GM19351 (cell line): ENCODE results near the gene TIAM2.

Experiments used
- ATAC-seq: cut with Tn5 transposase; IDR thresholded peaks from one replicate; pipeline ENCODE4 v1.9.1; 2021; ENCODE audit warnings: mild to moderate bottlenecking, moderate library complexity; ENCODE audit not compliant: unreplicated experiment

TIAM2 gene

GRCh38 chr6:155272353-155273232 lies 277.5 kb downstream of the TIAM2 start:
- no peak for ATAC-seq

- ATAC-seq: no peak
These were observed 278.3 kb downstream of the TIAM2 start for GRCh38 chr6:155273431-155273830.

GRCh38 chr6:155274106-155274505 lies 279.0 kb downstream of the TIAM2 start:
- no peak for ATAC-seq

- ATAC-seq: no peak
These were observed 279.4 kb downstream of the TIAM2 start for GRCh38 chr6:155274533-155274932.

GRCh38 chr6:155275808-155276480 lies 280.8 kb downstream of the TIAM2 start:
- ATAC-seq: no peak

GRCh38 chr6:155276638-155277037 lies 281.5 kb downstream of the TIAM2 start:
- ATAC-seq: no peak

- ATAC-seq: no peak
These were observed 283.4 kb downstream of the TIAM2 start for GRCh38 chr6:155278319-155279049.

GRCh38 chr6:155284775-155285174 lies 289.7 kb downstream of the TIAM2 start:
- ATAC-seq: no peak

GRCh38 chr6:155287762-155288161 lies 292.6 kb downstream of the TIAM2 start:
- no peak for ATAC-seq

- no peak for ATAC-seq
These were observed 295.4 kb downstream of the TIAM2 start for GRCh38 chr6:155290491-155290890.

- ATAC-seq: no peak
These were observed 296.2 kb downstream of the TIAM2 start for GRCh38 chr6:155291291-155291690.

- ATAC-seq: no peak
These were observed 297.6 kb downstream of the TIAM2 start for GRCh38 chr6:155292711-155293110.

- ATAC-seq: no peak
These were observed 302.6 kb downstream of the TIAM2 start for GRCh38 chr6:155297669-155298068.

GRCh38 chr6:155301867-155302266 lies 306.8 kb downstream of the TIAM2 start:
- no peak for ATAC-seq

GRCh38 chr6:155303361-155303870 lies 308.3 kb downstream of the TIAM2 start:
- ATAC-seq: no peak

GRCh38 chr6:155306958-155307357 lies 311.8 kb downstream of the TIAM2 start:
- ATAC-seq: no peak
